ENCODE results near the gene WDR20.

Gene WDR20

GRCh38 chr14:102195446-102195845, 55.7 kb downstream of the WDR20 start:
- H3K27ac ChIP-seq, result no peak overlapping the region
- no peak for TF ChIP-seq CTCF (conservative IDR thresholded peaks at IDR 0.05)

GRCh38 chr14:102196039-102196901, 56.6 kb downstream of the WDR20 start:
- TF ChIP-seq CTCF (conservative IDR thresholded peaks at IDR 0.05), result no peak
- H3K27ac ChIP-seq, result no peak overlapping the region

GRCh38 chr14:102196902-102197230, 57.2 kb downstream of the WDR20 start:
- no peak overlapping the region for H3K27ac ChIP-seq
- TF ChIP-seq CTCF (conservative IDR thresholded peaks at IDR 0.05), result no peak

GRCh38 chr14:102197317-102197853, 57.7 kb downstream of the WDR20 start:
- TF ChIP-seq CTCF (conservative IDR thresholded peaks at IDR 0.05), result no peak
- H3K27ac ChIP-seq, result no peak overlapping the region

GRCh38 chr14:102200690-102201352, 61.1 kb downstream of the WDR20 start:
- H3K27ac ChIP-seq, result no peak overlapping the region
- no peak for TF ChIP-seq CTCF (conservative IDR thresholded peaks at IDR 0.05)

GRCh38 chr14:102201353-102201738, 61.6 kb downstream of the WDR20 start:
- no peak overlapping the region for H3K27ac ChIP-seq
- TF ChIP-seq CTCF (conservative IDR thresholded peaks at IDR 0.05), result no peak

GRCh38 chr14:102201776-102202175, 62.1 kb downstream of the WDR20 start:
- H3K27ac ChIP-seq, result no peak overlapping the region
- TF ChIP-seq CTCF (conservative IDR thresholded peaks at IDR 0.05), result no peak
